Daoy (cell line): ENCODE results near the gene EFHD2. TPM values are rescaled to one million over a fixed set of nuclear protein-coding genes. Genes with fewer than 3 reads are reported as not detected.
A peak's percentile ranks its signal among the peaks of the same experiment; 100 is the strongest.
"Not testable (repeated sequence)": the region's sequence is repeated elsewhere in the genome, so short reads cannot be mapped to it uniquely, and the experiment has no call there.

Source experiments
- DNase-seq: peaks from one replicate; pipeline ENCODE4 v3.0.0-alpha.2; 2015; ENCODE audit warnings: low read depth
- total RNA-seq: library from RNA; depleted of rRNA; stranded (reverse); fragments of >200 nt; shearing (Covaris generic); gene quantifications from 2 replicates; pipeline ENCODE4 v1.2.3, GENCODE V29; 2014

EFHD2 gene
- total RNA-seq, 1 experiment from 2014 or later: 88.0 TPM

GRCh38 chr1:15430787-15431570, 21.3 kb downstream of the EFHD2 start:
- peak; percentile 66 for DNase-seq

GRCh38 chr1:15431571-15431948, 21.9 kb downstream of the EFHD2 start:
- DNase-seq: no peak

GRCh38 chr1:15432324-15432723, 22.6 kb downstream of the EFHD2 start:
- no peak for DNase-seq

GRCh38 chr1:15433471-15433870, 23.8 kb downstream of the EFHD2 start:
- DNase-seq: no peak

GRCh38 chr1:15434739-15435138, 25.1 kb downstream of the EFHD2 start:
- DNase-seq: not testable (repeated sequence)

- no peak for DNase-seq
Measured at GRCh38 chr1:15435239-15436077, 25.8 kb downstream of the EFHD2 start.

GRCh38 chr1:15436881-15437442, 27.3 kb downstream of the EFHD2 start:
- no peak for DNase-seq

- no peak for DNase-seq
Measured at GRCh38 chr1:15439325-15439724, 29.6 kb downstream of the EFHD2 start.

- no peak for DNase-seq
Measured at GRCh38 chr1:15440357-15440756, 30.7 kb downstream of the EFHD2 start.

GRCh38 chr1:15441247-15441646, 31.6 kb downstream of the EFHD2 start:
- no peak for DNase-seq

- DNase-seq: no peak
Measured at GRCh38 chr1:15442119-15442518, 32.4 kb downstream of the EFHD2 start.

- DNase-seq: no peak
Measured at GRCh38 chr1:15442759-15443158, 33.1 kb downstream of the EFHD2 start.

- no peak for DNase-seq
Measured at GRCh38 chr1:15443281-15443680, 33.6 kb downstream of the EFHD2 start.

- DNase-seq: no peak
Measured at GRCh38 chr1:15444468-15445389, 35.0 kb downstream of the EFHD2 start.

GRCh38 chr1:15445390-15446122, 35.9 kb downstream of the EFHD2 start:
- no peak for DNase-seq

- no peak for DNase-seq
Measured at GRCh38 chr1:15446212-15446611, 36.5 kb downstream of the EFHD2 start.

GRCh38 chr1:15448877-15449462, 39.3 kb downstream of the EFHD2 start:
- DNase-seq: no peak

GRCh38 chr1:15449567-15449966, 39.9 kb downstream of the EFHD2 start:
- DNase-seq: no peak

GRCh38 chr1:15451014-15451722, 41.5 kb downstream of the EFHD2 start:
- DNase-seq: no peak

GRCh38 chr1:15452216-15452615, 42.5 kb downstream of the EFHD2 start:
- DNase-seq: peak; percentile 20
